IMR-90 (cell line): ENCODE results near the gene NCBP2. TPM values are rescaled to one million over a fixed set of nuclear protein-coding genes. Genes with fewer than 3 reads are reported as not detected.

Experiments
- ATAC-seq: fragments of 200-7000 bp; cut with Tn5 transposase; 2 replicates; pipeline ENCODE4 v1.9.1; 2020; ENCODE audit warnings: low read depth, mild to moderate bottlenecking, moderate library complexity
- BruUV-seq: library from RNA; stranded (reverse); fragments of 400-500 nt; replicated peaks from 2 replicates; lab custom pipeline; 2021; lab: Mats Ljungman, UMichigan
- CTCF ChIA-PET: fragments of 300-600 bp; formaldehyde crosslinking; extraction: SDS; loops from one replicate; lab custom pipeline; 2021; ENCODE audit warnings: antibody characterized with exemption; lab: Yijun Ruan, JAX
- POLR2A ChIA-PET: fragments of 300-600 bp; sonication (Branson Sonifier 250); formaldehyde crosslinking; loops from one replicate; lab custom pipeline; 2022; ENCODE audit warnings: antibody characterized with exemption; ENCODE audit not compliant: unreplicated experiment; lab: Charles Lee
- DNase-seq: peaks from one replicate; pipeline ENCODE4 v3.0.0; 2013
- H2AFZ ChIP-seq: replicated peaks from 2 replicates; pipeline ENCODE3; 2013; ENCODE audit warnings: low read length, mild to moderate bottlenecking; ENCODE audit not compliant: poor library complexity
- H2AK5ac ChIP-seq: 2 replicates; pipeline ENCODE4 v1.6.1; 2013; ENCODE audit warnings: low read depth, low read length, inconsistent platforms
- H2AK9ac ChIP-seq: replicated peaks from 2 replicates; pipeline ENCODE3; 2013; ENCODE audit warnings: mild to moderate bottlenecking, low read depth, low read length, moderate library complexity; ENCODE audit not compliant: poor library complexity
- H2BK120ac ChIP-seq: 2 replicates; pipeline ENCODE4 v1.6.1; 2013; ENCODE audit warnings: low read depth, low read length, inconsistent platforms
- H2BK15ac ChIP-seq: 3 replicates; pipeline ENCODE4 v1.6.1; 2013; ENCODE audit warnings: low read depth, low read length, inconsistent platforms
- H2BK20ac ChIP-seq: 2 replicates; pipeline ENCODE4 v1.6.1; 2013; ENCODE audit warnings: low read depth, mild to moderate bottlenecking, inconsistent platforms, low read length, moderate library complexity
- H2BK5ac ChIP-seq: 2 replicates; pipeline ENCODE4 v1.6.1; 2013; ENCODE audit warnings: mild to moderate bottlenecking, low read depth, low read length, inconsistent platforms; ENCODE audit not compliant: poor library complexity, severe bottlenecking
- H3K14ac ChIP-seq: replicated peaks from 2 replicates; pipeline ENCODE4 v1.6.1; 2013; ENCODE audit warnings: low read depth, low read length, inconsistent platforms
- H3K18ac ChIP-seq: 2 replicates; pipeline ENCODE4 v1.6.1; 2013; ENCODE audit warnings: low read depth, low read length, control low read depth
- H3K23ac ChIP-seq: 2 replicates; pipeline ENCODE4 v1.6.1; 2013; ENCODE audit warnings: low read depth, low read length, inconsistent platforms
- H3K27ac ChIP-seq: 2 replicates; pipeline ENCODE4 v1.5.1; 2013; ENCODE audit warnings: mild to moderate bottlenecking, control low read depth, low read length; ENCODE audit not compliant: insufficient read depth
- H3K27me3 ChIP-seq: 2 replicates; pipeline ENCODE4 v1.6.1; 2013; ENCODE audit warnings: low read length; ENCODE audit not compliant: control insufficient read depth, insufficient read depth
- H3K36me3 ChIP-seq: 2 replicates; pipeline ENCODE4 v1.6.1; 2013; ENCODE audit warnings: low read length, mixed read lengths; ENCODE audit not compliant: control insufficient read depth, insufficient read depth
- H3K4ac ChIP-seq: 2 replicates; pipeline ENCODE4 v1.6.1; 2013; ENCODE audit warnings: low read depth, low read length, inconsistent platforms
- H3K4me1 ChIP-seq: 2 replicates; pipeline ENCODE4 v1.6.1; 2013; ENCODE audit warnings: low read length, mixed read lengths; ENCODE audit not compliant: control insufficient read depth, insufficient read depth
- H3K4me2 ChIP-seq: 2 replicates; pipeline ENCODE4 v1.6.1; 2013; ENCODE audit warnings: low read depth, mild to moderate bottlenecking, control low read depth, low read length, moderate library complexity
- H3K4me3 ChIP-seq: 2 replicates; pipeline ENCODE4 v1.5.1; 2013; ENCODE audit warnings: low read depth, mild to moderate bottlenecking, control low read depth, low read length, moderate library complexity; ENCODE audit not compliant: insufficient read depth
- H3K56ac ChIP-seq: 2 replicates; pipeline ENCODE4 v1.6.1; 2013; ENCODE audit warnings: low read length, inconsistent platforms; ENCODE audit not compliant: insufficient read depth; ENCODE audit errors: extremely low read depth
- H3K79me1 ChIP-seq, 2 experiments: 2 replicates each; pipeline ENCODE4 v1.6.1; 2013; ENCODE audit warnings: low read length in 2 of 2, inconsistent platforms in 1 of 2, low read depth in 1 of 2
- H3K9ac ChIP-seq: 2 replicates; pipeline ENCODE4 v1.6.1; 2013; ENCODE audit warnings: low read depth, low read length, control low read depth
- H3K9me1 ChIP-seq: 2 replicates; pipeline ENCODE4 v1.6.1; 2013; ENCODE audit warnings: low read length, inconsistent platforms; ENCODE audit not compliant: insufficient read depth
- H3K9me3 ChIP-seq: 2 replicates; pipeline ENCODE4 v1.6.1; 2013; ENCODE audit warnings: low read length; ENCODE audit not compliant: control insufficient read depth, insufficient read depth
- H4K20me1 ChIP-seq: 2 replicates; pipeline ENCODE4 v1.6.1; 2013; ENCODE audit warnings: low read length, inconsistent platforms; ENCODE audit not compliant: insufficient read depth
- H4K5ac ChIP-seq: 2 replicates; pipeline ENCODE4 v1.6.1; 2013; ENCODE audit warnings: mild to moderate bottlenecking, low read depth, low read length, control low read depth
- H4K8ac ChIP-seq, 2 experiments: 2 replicates each; pipeline ENCODE4 v1.6.1; 2013; ENCODE audit warnings: low read depth in 2 of 2, low read length in 2 of 2, control low read depth in 1 of 2, inconsistent platforms in 1 of 2
- H4K91ac ChIP-seq: 2 replicates; pipeline ENCODE4 v1.6.1; 2013; ENCODE audit warnings: low read depth, low read length, inconsistent platforms; ENCODE audit not compliant: insufficient read depth
- CEBPB ChIP-seq: IDR thresholded peaks from 2 replicates; pipeline ENCODE4 v1.6.1; 2012; ENCODE audit warnings: low read depth, low read length, improper control_type of control experiment
- CHD1 ChIP-seq: IDR thresholded peaks from 2 replicates; pipeline ENCODE4 v1.6.1; 2012; ENCODE audit warnings: low read depth, low read length, improper control_type of control experiment
- MAFK ChIP-seq: IDR thresholded peaks from 2 replicates; pipeline ENCODE4 v1.6.1; 2012; ENCODE audit warnings: low read depth, low read length, improper control_type of control experiment
- NFE2L2 ChIP-seq: fragments of 150-350 bp; IDR thresholded peaks from 2 replicates; pipeline ENCODE4 v1.6.1; 2016; ENCODE audit warnings: low read depth, mild to moderate bottlenecking, low read length
- SMC3 ChIP-seq: fragments of 150-350 bp; IDR thresholded peaks from 2 replicates; pipeline ENCODE4 v1.6.1; 2016; ENCODE audit warnings: low read depth, mild to moderate bottlenecking, antibody characterized with exemption, low read length, moderate library complexity
- WGBS, 2 experiments: methylation state at CpG; one replicate each; pipeline versions ENCODE4 v1.1.5 to v1.1.7; 2013; ENCODE audit warnings: missing lambda C conversion rate in 2 of 2; ENCODE audit not compliant: insufficient read length in 1 of 2; ENCODE audit errors: extremely low coverage in 2 of 2; 5-methylcytosine and 5-hydroxymethylcytosine counted together
- dilution Hi-C: fragments of 300-500 bp; cut with HindIII; formaldehyde crosslinking; loops from one replicate; pipeline ENCODE4 v1.14.3; 2018; ENCODE audit warnings: low sequenced_read_pairs; ENCODE audit not compliant: unreplicated experiment
- in situ Hi-C: fragments of 300-500 bp; cut with MboI; formaldehyde crosslinking; loops from 3 replicates; pipeline ENCODE4 v1.14.3; 2019; ENCODE audit warnings: low sequenced_read_pairs, inconsistent platforms, mixed read lengths
- intact Hi-C: fragments of 100-400 bp; cut with micrococcal nuclease; formaldehyde crosslinking; loops from 2 replicates; pipeline ENCODE4 v1.10.0; 2022
- polyA plus RNA-seq, 3 experiments: library from polyadenylated mRNA; depleted of rRNA; stranded (reverse); fragments of >200 nt; gene quantifications; 2 replicates each; pipeline ENCODE4 v1.2.3, GENCODE V29; 2012; ENCODE audit warnings: low replicate concordance in 1 of 3
- total RNA-seq: library from RNA; depleted of rRNA; stranded (reverse); fragments of >200 nt; gene quantifications from 2 replicates; pipeline ENCODE4 v1.2.3, GENCODE V29; 2012

NCBP2 gene
- total and polyA plus RNA-seq, 2 of the 4 experiments (the other 2 are of a cell fraction): 42.8 to 73.6 TPM

GRCh38 chr3:196969134-196969659 is 26.9 kb upstream of the NCBP2 start:
- peak overlapping the region; percentile 62 for H3K4me3 ChIP-seq
- no peaks in the 10 kb centered on the region for H3K9me3 ChIP-seq
- H4K8ac ChIP-seq: no peak overlapping the region
- WGBS, 2 experiments: 1% methylated on average over 38 of the region's 72 CpGs; no CpG with 5 or more reads in 1 of the 2 experiments
- H3K27ac ChIP-seq: no peak overlapping the region
- DNase-seq (no peak), ATAC-seq (peak; percentile 38)
- intact Hi-C loops (no loop called here), in situ Hi-C loops (loop anchor here (25.0 kb wide), 1 partner anchor 357 kb away; no protein-coding TSS in a partner anchor), dilution Hi-C loops (no loop called here)
- H3K9ac ChIP-seq: no peak overlapping the region
- no peak overlapping the region for H3K18ac ChIP-seq
- H3K79me1 ChIP-seq: no peaks in the 10 kb centered on the region
- H2BK20ac ChIP-seq: no peak overlapping the region
- peak overlapping the region; percentile 96 for H2AFZ ChIP-seq
- H3K23ac ChIP-seq: no peak overlapping the region
- H3K4me1 ChIP-seq: peaks cover 4% of the 10 kb centered on the region
- H3K4ac ChIP-seq: no peak overlapping the region
- H2BK5ac ChIP-seq: no peak overlapping the region
- peak overlapping the region; percentile 55 for H2AK9ac ChIP-seq
- ChIA-PET CTCF (interaction anchor here (0.6 kb wide), 2 partner anchors 28 to 213 kb away, joined by 3 read pairs; no protein-coding TSS in a partner anchor), POLR2A (no interaction called here)
- no peak overlapping the region for H4K91ac ChIP-seq
- TF ChIP-seq SMC3 (no peak), CEBPB (no peak), CHD1 (no peak), NFE2L2 (no peak), MAFK (no peak)
- H3K36me3 ChIP-seq: no peaks in the 10 kb centered on the region
- H3K9me1 ChIP-seq: no peaks in the 10 kb centered on the region
- no peak overlapping the region for H2BK120ac ChIP-seq
- H4K5ac ChIP-seq: no peak overlapping the region
- no peaks in the 10 kb centered on the region for H4K20me1 ChIP-seq
- H3K27me3 ChIP-seq: peaks cover 41% of the 10 kb centered on the region
- no peak overlapping the region for H3K14ac ChIP-seq
- H2BK15ac ChIP-seq: no peak overlapping the region
- peak overlapping the region; percentile 74 for H3K4me2 ChIP-seq
- H2AK5ac ChIP-seq: no peak overlapping the region
- no peak overlapping the region for H3K56ac ChIP-seq
- BruUV-seq: no TSS peak
